Pulmonary artery endothelial cell (primary cell): Measurements from ENCODE around the gene RPS6KA4. TPM values are rescaled to one million over a fixed set of nuclear protein-coding genes. Genes with fewer than 3 reads are reported as not detected.

Source experiments
- DNase-seq: peaks from one replicate; pipeline ENCODE4 v3.0.0-alpha.2; 2011; ENCODE audit warnings: low read depth, low spot score
- total RNA-seq: library from RNA; depleted of rRNA; stranded (reverse); fragments of >200 nt; gene quantifications from 2 replicates; pipeline ENCODE4 v1.2.3, GENCODE V29; 2014

Gene RPS6KA4
- total RNA-seq, 1 donor from 2014 or later, result 46.7 TPM

- DNase-seq, result no peak
Observed at GRCh38 chr11:64327375-64327774, 31.6 kb upstream of the RPS6KA4 start.

GRCh38 chr11:64327993-64328392 lies 31.0 kb upstream of the RPS6KA4 start:
- DNase-seq, result no peak

- DNase-seq, result no peak
Observed at GRCh38 chr11:64330888-64331287, 28.1 kb upstream of the RPS6KA4 start.

GRCh38 chr11:64331569-64332371 lies 27.2 kb upstream of the RPS6KA4 start:
- peak; percentile 35 for DNase-seq

- no peak for DNase-seq
Observed at GRCh38 chr11:64333556-64333955, 25.4 kb upstream of the RPS6KA4 start.

- DNase-seq, result no peak
Observed at GRCh38 chr11:64334764-64335735, 23.9 kb upstream of the RPS6KA4 start.

GRCh38 chr11:64337538-64338249 lies 21.3 kb upstream of the RPS6KA4 start:
- DNase-seq, result no peak

GRCh38 chr11:64338716-64339115 lies 20.2 kb upstream of the RPS6KA4 start:
- DNase-seq, result no peak

GRCh38 chr11:64339286-64339685 lies 19.7 kb upstream of the RPS6KA4 start:
- DNase-seq, result no peak

- DNase-seq, result no peak
Observed at GRCh38 chr11:64339754-64340408, 19.1 kb upstream of the RPS6KA4 start, which contains the start of gene CCDC88B. CCDC88B (plus strand) TSS chr11:64340204; CDS start chr11:64340267, 63 bp downstream.

GRCh38 chr11:64340671-64341335 lies 18.2 kb upstream of the RPS6KA4 start:
- no peak for DNase-seq

- no peak for DNase-seq
Observed at GRCh38 chr11:64341429-64341828, 17.5 kb upstream of the RPS6KA4 start.

GRCh38 chr11:64341851-64342791 lies 16.8 kb upstream of the RPS6KA4 start:
- DNase-seq, result peak; percentile 48

- no peak for DNase-seq
Observed at GRCh38 chr11:64342869-64343745, 15.9 kb upstream of the RPS6KA4 start.

- DNase-seq, result no peak
Observed at GRCh38 chr11:64343767-64344559, 15.0 kb upstream of the RPS6KA4 start.

- no peak for DNase-seq
Observed at GRCh38 chr11:64344787-64345186, 14.2 kb upstream of the RPS6KA4 start.

GRCh38 chr11:64347193-64347867 lies 11.6 kb upstream of the RPS6KA4 start:
- no peak for DNase-seq
